ENCODE measurements around the gene STON2. TPM values are rescaled to one million over a fixed set of nuclear protein-coding genes. Genes with fewer than 3 reads are reported as not detected.

Gene STON2
- total RNA-seq, 1 experiment from 2014 or later: 9.1 TPM

DNA sequence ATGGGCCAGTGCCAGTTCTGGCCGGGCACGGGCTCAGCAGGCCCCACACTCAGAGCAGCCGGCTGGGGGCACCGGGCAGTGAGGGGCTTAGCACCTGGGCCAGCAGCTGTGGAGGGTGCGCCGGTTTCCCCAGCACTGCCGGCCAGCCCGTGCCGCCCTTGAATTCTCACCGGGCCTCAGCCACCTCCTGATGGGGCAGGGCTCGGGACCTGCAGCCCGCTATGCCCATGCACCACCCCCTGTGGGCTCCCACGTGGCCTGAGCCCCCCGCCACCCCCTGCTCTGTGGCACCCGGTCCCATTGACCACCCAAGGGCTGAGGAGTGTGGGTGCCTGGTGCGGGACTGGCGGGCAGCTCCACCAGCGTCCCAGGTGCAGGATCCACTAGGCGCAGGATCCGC lies 164.0 kb downstream of the STON2 start:
- DNase-seq: no peak
- no peak for TF ChIP-seq EZH2 (IDR thresholded peaks at IDR 0.05; ENCODE audit: low read depth)
- TF ChIP-seq, protein P1, sequence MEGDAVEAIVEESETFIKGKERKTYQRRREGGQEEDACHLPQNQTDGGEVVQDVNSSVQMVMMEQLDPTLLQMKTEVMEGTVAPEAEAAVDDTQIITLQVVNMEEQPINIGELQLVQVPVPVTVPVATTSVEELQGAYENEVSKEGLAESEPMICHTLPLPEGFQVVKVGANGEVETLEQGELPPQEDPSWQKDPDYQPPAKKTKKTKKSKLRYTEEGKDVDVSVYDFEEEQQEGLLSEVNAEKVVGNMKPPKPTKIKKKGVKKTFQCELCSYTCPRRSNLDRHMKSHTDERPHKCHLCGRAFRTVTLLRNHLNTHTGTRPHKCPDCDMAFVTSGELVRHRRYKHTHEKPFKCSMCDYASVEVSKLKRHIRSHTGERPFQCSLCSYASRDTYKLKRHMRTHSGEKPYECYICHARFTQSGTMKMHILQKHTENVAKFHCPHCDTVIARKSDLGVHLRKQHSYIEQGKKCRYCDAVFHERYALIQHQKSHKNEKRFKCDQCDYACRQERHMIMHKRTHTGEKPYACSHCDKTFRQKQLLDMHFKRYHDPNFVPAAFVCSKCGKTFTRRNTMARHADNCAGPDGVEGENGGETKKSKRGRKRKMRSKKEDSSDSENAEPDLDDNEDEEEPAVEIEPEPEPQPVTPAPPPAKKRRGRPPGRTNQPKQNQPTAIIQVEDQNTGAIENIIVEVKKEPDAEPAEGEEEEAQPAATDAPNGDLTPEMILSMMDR (conservative IDR thresholded peaks at IDR 0.05): no peak
- no peaks in the 10 kb centered on the region for H3K9me3 ChIP-seq (ENCODE audit: insufficient read depth, low read depth)
- intact Hi-C loops (cut with micrococcal nuclease; ENCODE audit: unreplicated experiment): no loop called here
- H3K79me2 ChIP-seq (ENCODE audit: low read depth): no peaks in the 10 kb centered on the region
- no peaks in the 10 kb centered on the region for H3F3A ChIP-seq (ENCODE audit: insufficient read depth, low read depth)
- H2AFZ ChIP-seq: no peak overlapping the region
- H3K4me1 ChIP-seq (replicated peaks; ENCODE audit: insufficient read depth): peaks cover 13% of the 10 kb centered on the region; the same call in 1 of the 2 replicates
- ChIA-PET POLR2A (ENCODE audit: unreplicated experiment) (no interaction called here), CTCF (no interaction called here)
- H3K4me2 ChIP-seq: no peak overlapping the region
- no peaks in the 10 kb centered on the region for H3K9me2 ChIP-seq (ENCODE audit: insufficient read depth)
- H3K36me3 ChIP-seq (ENCODE audit: low read depth): no peaks in the 10 kb centered on the region
- BruUV-seq (replicated peaks): no TSS peak
- H3K27me3 ChIP-seq (ENCODE audit: insufficient read depth, low read depth): no peaks in the 10 kb centered on the region
- no peak overlapping the region for H3K4me3 ChIP-seq
- H3K27ac ChIP-seq: no peak overlapping the region
- no peaks in the 10 kb centered on the region for H4K20me1 ChIP-seq (ENCODE audit: insufficient read depth)

- BruUV-seq (replicated peaks): no TSS peak
- H3K27ac ChIP-seq: no peak overlapping the region
- POLR2A ChIA-PET (ENCODE audit: unreplicated experiment): no interaction called here
Measured at GRCh38 chr14:81235096-81235495, 165.0 kb downstream of the STON2 start.

DNA sequence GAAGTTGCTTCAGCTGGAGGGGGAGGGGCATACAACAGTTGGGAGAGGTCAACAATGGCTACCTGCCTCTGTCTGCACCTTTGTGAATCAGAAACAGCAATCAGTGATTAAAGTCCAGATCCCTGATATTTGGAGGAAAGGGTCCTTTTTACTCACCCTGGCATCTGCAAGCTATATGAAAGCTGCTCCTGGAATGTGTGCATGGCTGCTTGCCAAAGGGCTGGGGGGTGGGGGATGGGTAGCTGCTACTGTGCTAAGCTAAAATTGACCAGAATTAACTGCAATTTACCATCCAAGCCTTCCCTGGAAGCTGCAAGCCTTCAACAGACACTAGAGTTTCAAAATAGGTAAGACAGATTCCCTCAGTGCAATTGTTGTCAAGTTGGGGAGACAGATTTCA lies 165.8 kb downstream of the STON2 start:
- TF ChIP-seq, protein P1 (conservative IDR thresholded peaks at IDR 0.05): no peak
- TF ChIP-seq EZH2 (IDR thresholded peaks at IDR 0.05; ENCODE audit: low read depth): no peak
- H3K79me2 ChIP-seq (ENCODE audit: low read depth): no peaks in the 10 kb centered on the region
- POLR2A ChIA-PET (ENCODE audit: unreplicated experiment): no interaction called here
- peak in 1 of 2 experiments; percentile 39 for DNase-seq
- H3K4me2 ChIP-seq: no peak overlapping the region
- H3K27ac ChIP-seq: no peak overlapping the region
- H3K9me2 ChIP-seq (ENCODE audit: insufficient read depth): no peaks in the 10 kb centered on the region
- no TSS peak for BruUV-seq (replicated peaks)
- no peaks in the 10 kb centered on the region for H3K36me3 ChIP-seq (ENCODE audit: low read depth)
- intact Hi-C loops (cut with micrococcal nuclease; ENCODE audit: unreplicated experiment): no loop called here
- CTCF ChIA-PET: no interaction called here
- H3K9me3 ChIP-seq (ENCODE audit: insufficient read depth, low read depth): no peaks in the 10 kb centered on the region
- H3F3A ChIP-seq (ENCODE audit: insufficient read depth, low read depth): no peaks in the 10 kb centered on the region
- H3K4me1 ChIP-seq (replicated peaks; ENCODE audit: insufficient read depth): peaks cover 13% of the 10 kb centered on the region; the same call in 1 of the 2 replicates
- no peaks in the 10 kb centered on the region for H3K27me3 ChIP-seq (ENCODE audit: insufficient read depth, low read depth)
- no peak overlapping the region for H3K4me3 ChIP-seq
- no peak overlapping the region for H2AFZ ChIP-seq
- H4K20me1 ChIP-seq (ENCODE audit: insufficient read depth): no peaks in the 10 kb centered on the region

More at GRCh38 chr14:81235096-81235495, 165.0 kb downstream of the STON2 start:
- Histone ChIP-seq H3K9me3 (ENCODE audit: insufficient read depth, low read depth) (no peaks in the 10 kb centered on the region), H3K4me2 (no peak overlapping the region), H4K20me1 (ENCODE audit: insufficient read depth) (no peaks in the 10 kb centered on the region), H3K4me3 (no peak overlapping the region), H3F3A (ENCODE audit: insufficient read depth, low read depth) (no peaks in the 10 kb centered on the region), H3K27me3 (ENCODE audit: insufficient read depth, low read depth) (no peaks in the 10 kb centered on the region), H3K79me2 (ENCODE audit: low read depth) (no peaks in the 10 kb centered on the region), H3K36me3 (ENCODE audit: low read depth) (no peaks in the 10 kb centered on the region), H3K9me2 (ENCODE audit: insufficient read depth) (no peaks in the 10 kb centered on the region), H3K4me1 (replicated peaks; ENCODE audit: insufficient read depth) (peaks cover 13% of the 10 kb centered on the region; the same call in 1 of the 2 replicates), H2AFZ (no peak overlapping the region)
- TF ChIP-seq, protein P1 (conservative IDR thresholded peaks at IDR 0.05): no peak
- TF ChIP-seq EZH2 (IDR thresholded peaks at IDR 0.05; ENCODE audit: low read depth): no peak
- intact Hi-C loops (cut with micrococcal nuclease; ENCODE audit: unreplicated experiment): no loop called here
- CTCF ChIA-PET: no interaction called here
- no peak for DNase-seq
